ENCODE results near the gene GRIK3.

Gene GRIK3

GRCh38 chr1:36872126-36872754 lies 162.1 kb downstream of the GRIK3 start:
- no peak for TF ChIP-seq CTCF (IDR thresholded peaks at IDR 0.05; ENCODE audit: insufficient read depth, missing control alignments)
- FAIRE-seq: no peak
- no peak for DNase-seq (ENCODE audit: insufficient read length, low spot score)

DNA sequence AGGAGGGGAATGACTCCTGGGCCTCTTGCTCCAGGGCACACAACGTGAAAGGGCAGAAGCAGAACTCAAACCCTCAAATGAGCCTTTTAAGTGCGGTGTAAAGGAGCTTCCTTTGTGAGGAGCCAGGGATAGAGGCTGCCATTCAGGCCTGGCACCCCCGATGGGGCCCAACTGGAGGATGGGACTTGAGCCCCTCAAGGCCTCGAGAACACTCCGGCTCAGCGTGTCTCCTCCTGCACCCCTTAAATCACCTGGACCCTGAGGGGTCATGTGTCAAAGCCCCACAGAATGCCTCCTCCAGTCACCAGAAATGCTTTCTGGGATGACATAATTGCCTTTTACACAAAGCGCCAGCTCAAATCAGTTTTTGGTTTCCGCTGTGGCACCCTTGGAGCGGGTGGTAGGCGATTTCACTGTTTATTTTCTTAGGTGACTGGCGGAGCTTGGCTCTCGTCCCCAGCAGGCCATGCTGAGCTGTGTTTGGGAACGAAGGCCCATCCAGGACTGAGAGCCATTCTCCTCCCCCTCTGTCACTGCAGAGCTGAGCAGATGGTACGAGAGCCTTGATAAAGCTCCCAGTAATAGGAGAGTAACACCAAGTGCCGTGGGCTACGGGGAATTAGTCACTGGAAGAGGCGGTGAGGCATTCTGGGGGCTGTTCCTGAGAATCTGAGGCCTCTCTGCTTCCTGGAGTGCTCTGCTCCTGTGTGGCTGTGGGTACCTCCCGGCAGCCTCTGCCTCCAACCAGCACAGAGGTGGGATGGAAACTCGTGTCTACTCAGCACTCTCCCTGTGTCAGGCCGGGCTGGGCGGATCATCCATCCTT lies 163.0 kb downstream of the GRIK3 start:
- FAIRE-seq (no peak), DNase-seq (ENCODE audit: insufficient read length, low spot score) (peak; percentile 73)
- no peak for TF ChIP-seq CTCF (IDR thresholded peaks at IDR 0.05; ENCODE audit: insufficient read depth, missing control alignments)

DNA sequence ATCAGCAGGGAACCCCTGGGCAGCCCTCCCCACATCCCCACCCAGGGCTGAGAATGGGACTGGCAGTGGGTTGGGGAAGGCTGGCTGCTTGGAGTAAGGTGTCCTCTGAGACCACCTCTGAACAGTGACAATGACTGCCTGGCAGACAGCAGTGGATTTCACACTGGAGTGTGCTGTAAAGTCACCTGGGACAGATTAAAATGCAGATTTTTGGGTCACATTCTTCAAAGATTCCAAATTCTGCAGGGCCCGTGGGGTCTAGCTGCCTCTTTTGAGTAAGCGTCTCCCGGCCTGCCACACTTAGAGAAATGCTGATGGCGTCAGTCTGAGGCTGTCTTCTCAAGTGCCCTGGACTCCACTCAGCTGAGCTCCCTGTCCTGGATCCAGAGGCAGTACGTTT lies 164.5 kb downstream of the GRIK3 start:
- FAIRE-seq (no peak), DNase-seq (ENCODE audit: insufficient read length, low spot score) (no peak)
- no peak for TF ChIP-seq CTCF (IDR thresholded peaks at IDR 0.05; ENCODE audit: insufficient read depth, missing control alignments)

DNA sequence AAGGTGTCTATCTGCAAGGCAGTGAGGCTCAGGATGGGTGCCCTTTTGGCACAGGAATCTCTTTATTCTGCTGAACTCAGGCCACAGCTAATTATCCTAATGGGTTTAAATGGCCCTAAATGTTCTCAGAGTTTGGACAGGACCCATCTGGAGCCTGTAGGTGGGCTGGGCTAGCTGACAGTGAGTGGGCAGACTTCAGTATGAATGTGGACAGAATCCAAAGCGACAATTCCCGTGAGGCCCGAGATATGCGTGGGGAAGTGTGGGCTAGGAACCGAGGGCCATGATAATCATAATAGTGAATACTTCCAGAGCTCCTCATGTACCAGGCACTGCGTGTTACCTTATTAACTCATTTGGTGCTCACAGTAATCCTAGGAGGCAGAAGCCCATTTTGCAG lies 165.3 kb downstream of the GRIK3 start:
- no peak for TF ChIP-seq CTCF (IDR thresholded peaks at IDR 0.05; ENCODE audit: insufficient read depth, missing control alignments)
- no peak for FAIRE-seq

GRCh38 chr1:36867575-36867974 lies 166.7 kb downstream of the GRIK3 start:
- no peak for TF ChIP-seq CTCF (IDR thresholded peaks at IDR 0.05; ENCODE audit: insufficient read depth, missing control alignments)
- FAIRE-seq: no peak
- no peak for DNase-seq (ENCODE audit: insufficient read length, low spot score)

More for the DNA sequence above, 165.3 kb downstream of the GRIK3 start:
- DNase-seq (ENCODE audit: insufficient read length, low spot score): no peak

GRCh38 chr1:36866169-36866814 lies 168.0 kb downstream of the GRIK3 start:
- no peak for TF ChIP-seq CTCF (IDR thresholded peaks at IDR 0.05; ENCODE audit: insufficient read depth, missing control alignments)
- no peak for DNase-seq (ENCODE audit: insufficient read length, low spot score)
- no peak for FAIRE-seq

DNA sequence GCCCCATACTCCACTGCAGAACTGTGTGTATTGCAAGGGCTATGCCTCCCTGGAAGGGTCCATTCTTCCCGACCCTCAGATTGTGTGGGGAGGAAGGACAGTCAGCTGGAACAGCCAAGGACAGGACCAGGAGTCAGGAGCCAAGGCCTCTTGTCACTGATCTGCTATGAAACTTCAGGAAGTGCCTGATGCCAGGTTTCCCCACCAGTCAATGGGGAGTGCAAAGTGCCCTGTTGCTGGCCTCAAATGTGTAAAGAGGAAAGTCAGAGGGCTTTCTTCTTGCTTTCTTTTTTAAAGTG lies 168.8 kb downstream of the GRIK3 start:
- FAIRE-seq (no peak), DNase-seq (ENCODE audit: insufficient read length, low spot score) (no peak)
- TF ChIP-seq CTCF (IDR thresholded peaks at IDR 0.05; ENCODE audit: insufficient read depth, missing control alignments): no peak
